Measurements from ENCODE around the gene MTMR12. TPM values are rescaled to one million over a fixed set of nuclear protein-coding genes. Genes with fewer than 3 reads are reported as not detected.

Gene MTMR12
- total and polyA plus RNA-seq, 2 experiments from 2014 or later, result 5.5 to 13.4 TPM

- WGBS, 2 experiments (ENCODE audit: low coverage in 1 of 2, low lambda C conversion rate in 2 of 2, missing lambda C conversion rate in 2 of 2), result 47 to 57% methylated on average over 11 of the region's 11 CpGs
- Histone ChIP-seq H2AFZ (no peak overlapping the region), H3K27me3 (replicated peaks; ENCODE audit: insufficient read depth) (no peaks in the 10 kb centered on the region), H3K27ac (no peak overlapping the region), H3K4me1 (ENCODE audit: insufficient read depth) (peaks cover 5% of the 10 kb centered on the region; the same call in 1 of the 2 replicates), H3K9ac (no peak overlapping the region), H3K9me3 (ENCODE audit: low read depth) (no peaks in the 10 kb centered on the region), H4K20me1 (ENCODE audit: insufficient read depth) (no peaks in the 10 kb centered on the region), H3K4me3 (no peak overlapping the region), H3K4me2 (ENCODE audit: unreplicated experiment) (no peak overlapping the region), H3K79me2 (ENCODE audit: insufficient read depth) (no peaks in the 10 kb centered on the region), H3K36me3 (ENCODE audit: low read depth) (no peaks in the 10 kb centered on the region), H3K9me2 (ENCODE audit: insufficient read depth) (no peaks in the 10 kb centered on the region), H3F3A (ENCODE audit: insufficient read depth) (no peaks in the 10 kb centered on the region)
- no peak for DNase-seq
- in situ Hi-C loops (cut with MboI), result no loop called here
- TF ChIP-seq EZH2phosphoT487 (IDR thresholded peaks at IDR 0.05; ENCODE audit: insufficient read depth, low read depth) (no peak), EZH2 (IDR thresholded peaks at IDR 0.05; ENCODE audit: insufficient read depth, poor library complexity, severe bottlenecking) (no peak)
Measured at GRCh38 chr5:32331217-32331934, 18.6 kb upstream of the MTMR12 start.

GRCh38 chr5:32330126-32330971, 17.6 kb upstream of the MTMR12 start:
- Histone ChIP-seq H4K20me1 (ENCODE audit: insufficient read depth) (no peaks in the 10 kb centered on the region), H3K27ac (no peak overlapping the region), H3K4me3 (no peak overlapping the region), H3K79me2 (ENCODE audit: insufficient read depth) (no peaks in the 10 kb centered on the region), H3K36me3 (ENCODE audit: low read depth) (no peaks in the 10 kb centered on the region), H3K27me3 (replicated peaks; ENCODE audit: insufficient read depth) (no peaks in the 10 kb centered on the region), H3K9me3 (ENCODE audit: low read depth) (no peaks in the 10 kb centered on the region), H3K9me2 (ENCODE audit: insufficient read depth) (no peaks in the 10 kb centered on the region), H2AFZ (no peak overlapping the region), H3K4me2 (ENCODE audit: unreplicated experiment) (no peak overlapping the region), H3K9ac (no peak overlapping the region), H3F3A (ENCODE audit: insufficient read depth) (no peaks in the 10 kb centered on the region), H3K4me1 (ENCODE audit: insufficient read depth) (peaks cover 5% of the 10 kb centered on the region; the same call in 1 of the 2 replicates)
- TF ChIP-seq EZH2 (IDR thresholded peaks at IDR 0.05; ENCODE audit: insufficient read depth, poor library complexity, severe bottlenecking), result no peak
- no peak for DNase-seq
- in situ Hi-C loops (cut with MboI), result no loop called here
- WGBS, 2 experiments (ENCODE audit: low coverage in 1 of 2, low lambda C conversion rate in 2 of 2, missing lambda C conversion rate in 2 of 2), result 65% methylated on average over 11 of the region's 11 CpGs

- no peaks in the 10 kb centered on the region for H3K27me3 ChIP-seq (replicated peaks; ENCODE audit: insufficient read depth)
- no peaks in the 10 kb centered on the region for H3K36me3 ChIP-seq (ENCODE audit: low read depth)
- in situ Hi-C loops (cut with MboI), result no loop called here
- no peaks in the 10 kb centered on the region for H3K79me2 ChIP-seq (ENCODE audit: insufficient read depth)
- no peak overlapping the region for H3K27ac ChIP-seq
- no peaks in the 10 kb centered on the region for H3F3A ChIP-seq (ENCODE audit: insufficient read depth)
- peaks cover 5% of the 10 kb centered on the region; the same call in 1 of the 2 replicates for H3K4me1 ChIP-seq (ENCODE audit: insufficient read depth)
- DNase-seq, result peak; percentile 81
- H2AFZ ChIP-seq, result peak overlapping the region; percentile 74
- no peak overlapping the region for H3K4me2 ChIP-seq (ENCODE audit: unreplicated experiment)
- no peaks in the 10 kb centered on the region for H3K9me2 ChIP-seq (ENCODE audit: insufficient read depth)
- H3K9ac ChIP-seq, result no peak overlapping the region
- 23 to 25% methylated on average over 10 of the region's 10 CpGs for WGBS, 2 experiments (ENCODE audit: low coverage in 1 of 2, low lambda C conversion rate in 2 of 2, missing lambda C conversion rate in 2 of 2)
- no peaks in the 10 kb centered on the region for H4K20me1 ChIP-seq (ENCODE audit: insufficient read depth)
- no peaks in the 10 kb centered on the region for H3K9me3 ChIP-seq (ENCODE audit: low read depth)
- TF ChIP-seq EZH2phosphoT487 (IDR thresholded peaks at IDR 0.05; ENCODE audit: insufficient read depth, low read depth), result no peak
- no peak for TF ChIP-seq EZH2 (IDR thresholded peaks at IDR 0.05; ENCODE audit: insufficient read depth, poor library complexity, severe bottlenecking)
- no peak overlapping the region for H3K4me3 ChIP-seq
Measured at GRCh38 chr5:32329395-32329834, 16.7 kb upstream of the MTMR12 start.

GRCh38 chr5:32326216-32326772, 13.6 kb upstream of the MTMR12 start:
- H3K27me3 ChIP-seq (replicated peaks; ENCODE audit: insufficient read depth), result no peaks in the 10 kb centered on the region
- in situ Hi-C loops (cut with MboI), result no loop called here

More at GRCh38 chr5:32326216-32326772, 13.6 kb upstream of the MTMR12 start:
- Histone ChIP-seq H3K36me3 (ENCODE audit: low read depth) (no peaks in the 10 kb centered on the region), H3K4me2 (ENCODE audit: unreplicated experiment) (no peak overlapping the region), H3F3A (ENCODE audit: insufficient read depth) (no peaks in the 10 kb centered on the region), H3K9me3 (ENCODE audit: low read depth) (no peaks in the 10 kb centered on the region), H3K9me2 (ENCODE audit: insufficient read depth) (no peaks in the 10 kb centered on the region), H3K79me2 (ENCODE audit: insufficient read depth) (no peaks in the 10 kb centered on the region), H3K4me1 (ENCODE audit: insufficient read depth) (no peaks in the 10 kb centered on the region), H4K20me1 (ENCODE audit: insufficient read depth) (no peaks in the 10 kb centered on the region), H2AFZ (no peak overlapping the region), H3K9ac (no peak overlapping the region), H3K27ac (no peak overlapping the region), H3K4me3 (no peak overlapping the region)
- TF ChIP-seq EZH2phosphoT487 (IDR thresholded peaks at IDR 0.05; ENCODE audit: insufficient read depth, low read depth), result no peak
- TF ChIP-seq EZH2 (IDR thresholded peaks at IDR 0.05; ENCODE audit: insufficient read depth, poor library complexity, severe bottlenecking), result no peak
- peak; percentile 63 for DNase-seq
- 82 to 84% methylated on average over 3 of the region's 3 CpGs for WGBS, 2 experiments (ENCODE audit: low coverage in 1 of 2, low lambda C conversion rate in 2 of 2, missing lambda C conversion rate in 2 of 2)

Data from GM23248 (cell line).